HG03159 (cell line): ENCODE measurements around the gene GDNF.
"Not testable (repeated sequence)": the region's sequence is repeated elsewhere in the genome, so short reads cannot be mapped to it uniquely, and the experiment has no call there.

Source experiments
- ATAC-seq: cut with Tn5 transposase; IDR thresholded peaks from one replicate; pipeline ENCODE4 v1.9.1; 2021; ENCODE audit warnings: mild to moderate bottlenecking, moderate library complexity; ENCODE audit not compliant: unreplicated experiment

The GDNF gene

DNA sequence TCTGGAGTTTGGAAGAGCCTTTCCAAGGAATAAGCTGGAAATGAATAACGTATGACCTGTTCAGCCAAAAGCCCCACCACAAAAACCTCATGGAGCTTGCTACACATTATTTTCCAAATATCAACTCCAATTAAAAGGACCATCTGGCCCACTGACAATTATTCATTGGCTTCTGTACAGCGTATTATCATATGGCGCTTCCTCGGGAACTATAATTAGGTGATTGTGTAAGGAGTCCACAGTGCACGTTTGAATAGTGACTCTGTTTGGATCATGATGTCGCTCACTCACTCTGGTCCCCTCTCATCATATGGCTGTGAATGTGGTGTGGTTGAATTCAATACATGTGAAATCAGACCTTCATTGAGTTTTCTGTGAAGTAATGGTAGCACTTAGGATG is 52.1 kb downstream of the GDNF start:
- ATAC-seq = no peak

GRCh38 chr5:37786862-37787519 is 52.9 kb downstream of the GDNF start:
- ATAC-seq = no peak

- ATAC-seq = no peak
These were observed 53.4 kb downstream of the GDNF start for GRCh38 chr5:37786416-37786815.

DNA sequence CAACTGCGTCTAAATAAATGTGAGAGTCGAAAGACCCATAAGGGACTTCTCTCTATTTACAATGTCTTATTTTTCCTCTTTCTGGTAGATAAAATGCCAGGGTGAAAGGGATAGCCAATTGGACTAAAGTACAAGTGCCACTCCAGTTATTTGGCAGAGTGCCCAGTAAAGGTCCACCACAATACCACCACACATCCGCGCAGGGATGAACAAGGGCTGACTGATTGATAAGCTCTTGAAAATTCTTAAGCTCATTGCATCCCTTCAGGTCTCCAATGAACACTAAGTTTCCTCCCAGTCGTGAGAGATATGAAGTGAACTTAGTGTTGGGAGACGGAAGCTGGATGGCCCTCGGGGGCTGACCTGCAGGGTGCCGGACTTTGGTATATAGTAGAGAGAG is 58.4 kb downstream of the GDNF start:
- ATAC-seq = not testable (repeated sequence)

DNA sequence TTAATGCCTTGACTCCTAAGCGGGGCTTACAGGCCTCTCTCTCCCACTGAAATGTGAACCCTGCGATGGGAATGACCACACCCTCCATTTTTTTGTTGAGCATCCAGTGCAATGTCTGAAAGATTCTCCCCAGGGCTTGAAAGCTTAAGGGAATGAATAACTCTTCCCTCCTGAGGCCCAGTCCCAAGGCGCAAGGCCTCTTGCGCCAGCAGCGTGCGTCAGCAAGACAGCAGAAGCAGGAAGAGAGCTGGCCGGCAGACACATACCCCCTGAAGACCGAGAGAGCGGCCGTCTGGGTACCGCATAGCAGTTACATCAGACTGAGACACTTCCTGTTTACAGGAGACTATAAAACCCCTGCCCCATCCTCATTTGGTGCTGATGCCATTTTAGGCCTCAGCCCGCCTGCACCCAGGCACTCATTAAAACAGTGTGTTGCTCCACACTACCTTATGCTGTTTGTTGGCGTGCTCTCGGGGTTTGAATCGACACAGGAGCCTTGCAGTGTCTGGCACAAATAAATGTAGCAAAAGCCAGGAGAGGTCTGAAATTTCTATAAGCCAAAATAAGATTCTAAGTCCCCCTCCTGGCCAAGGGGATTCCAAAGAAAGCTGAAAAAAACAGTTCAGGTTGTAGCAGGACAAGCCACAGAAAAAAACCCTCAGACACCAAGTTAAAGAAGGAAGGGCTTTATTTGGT is 62.3 kb downstream of the GDNF start:
- ATAC-seq = no peak

- ATAC-seq = no peak
These were observed 63.0 kb downstream of the GDNF start for GRCh38 chr5:37776826-37777225.

- ATAC-seq = no peak
These were observed 64.8 kb downstream of the GDNF start for GRCh38 chr5:37774912-37775483.

DNA sequence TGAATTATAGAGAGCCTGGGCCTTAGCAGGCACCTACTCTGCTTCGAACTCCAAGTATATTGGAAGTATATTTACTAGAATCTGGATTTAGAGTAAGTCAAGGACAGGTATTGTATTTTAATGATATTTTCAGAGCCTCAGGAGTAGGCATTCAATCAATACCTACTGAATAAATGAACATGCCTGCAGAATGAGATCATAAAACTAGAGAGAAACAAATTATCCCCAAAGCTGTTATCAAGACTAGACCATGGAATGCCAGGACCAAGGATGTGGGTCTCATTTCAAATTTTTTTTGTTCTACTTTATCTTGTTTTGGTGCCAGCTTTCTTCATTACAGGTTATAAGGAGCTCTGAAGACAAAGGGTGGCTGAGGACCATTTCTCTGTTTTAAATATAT is 66.0 kb downstream of the GDNF start:
- ATAC-seq = no peak

GRCh38 chr5:37772255-37772654 is 67.6 kb downstream of the GDNF start:
- ATAC-seq = no peak

DNA sequence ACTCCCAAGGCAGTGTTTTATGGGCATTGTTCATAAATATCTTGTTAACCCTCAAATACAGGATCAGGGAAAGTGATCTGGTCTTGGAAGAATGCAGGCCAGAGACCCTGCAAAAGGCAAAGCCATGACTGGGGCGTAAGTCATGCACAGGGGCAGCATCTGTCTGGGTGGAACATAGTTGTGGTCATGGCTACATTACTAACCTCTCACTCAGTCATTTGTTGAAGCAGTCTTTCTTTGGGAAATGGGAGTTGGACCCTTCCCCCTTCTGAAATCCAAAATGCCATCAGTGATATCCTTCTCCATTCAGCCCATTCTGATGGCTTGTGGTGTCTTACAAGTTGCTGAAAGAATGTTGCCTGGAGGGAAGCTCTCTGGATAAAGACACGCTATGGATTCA is 68.1 kb downstream of the GDNF start:
- ATAC-seq = no peak

DNA sequence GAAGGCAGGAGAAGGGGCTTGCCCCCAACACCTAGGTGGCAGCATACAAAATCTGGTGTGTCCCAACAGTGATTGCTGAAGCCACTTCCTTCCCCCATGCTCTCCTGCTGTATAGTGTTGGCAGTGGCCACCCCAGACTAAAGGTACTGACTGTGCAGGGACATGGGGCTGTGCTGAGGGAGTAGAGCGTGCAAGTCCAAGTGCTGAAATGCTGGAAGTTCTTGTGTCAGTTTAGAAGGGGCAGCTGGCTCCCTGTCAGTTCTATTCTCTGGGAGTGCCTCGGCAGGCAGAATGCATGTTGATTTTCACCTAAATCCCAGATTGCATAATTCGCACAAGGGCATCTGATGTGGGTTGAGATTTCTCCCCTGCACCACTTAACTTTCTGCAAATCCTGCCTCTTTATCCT is 68.6 kb downstream of the GDNF start:
- no peak for ATAC-seq

GRCh38 chr5:37770786-37771185 is 69.1 kb downstream of the GDNF start:
- no peak for ATAC-seq

DNA sequence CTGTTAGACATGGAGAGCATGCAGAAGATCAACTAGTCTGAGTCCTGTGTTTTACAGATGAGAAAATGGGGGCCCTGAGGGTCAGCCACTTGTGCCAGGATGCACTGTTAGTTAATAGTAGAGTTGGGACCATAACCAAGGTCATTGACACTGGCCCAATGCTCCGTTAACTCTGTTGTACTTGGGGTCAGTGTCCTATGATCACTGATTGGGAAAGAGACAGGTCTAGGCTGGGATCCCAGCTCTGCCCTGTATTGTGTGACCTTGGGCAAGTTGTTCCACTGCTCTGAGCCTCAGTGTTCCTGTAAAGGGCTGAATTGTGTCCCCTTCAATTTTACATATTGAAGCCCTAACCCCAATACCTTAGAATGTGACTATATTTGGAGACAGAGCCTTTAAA is 70.0 kb downstream of the GDNF start:
- no peak for ATAC-seq

DNA sequence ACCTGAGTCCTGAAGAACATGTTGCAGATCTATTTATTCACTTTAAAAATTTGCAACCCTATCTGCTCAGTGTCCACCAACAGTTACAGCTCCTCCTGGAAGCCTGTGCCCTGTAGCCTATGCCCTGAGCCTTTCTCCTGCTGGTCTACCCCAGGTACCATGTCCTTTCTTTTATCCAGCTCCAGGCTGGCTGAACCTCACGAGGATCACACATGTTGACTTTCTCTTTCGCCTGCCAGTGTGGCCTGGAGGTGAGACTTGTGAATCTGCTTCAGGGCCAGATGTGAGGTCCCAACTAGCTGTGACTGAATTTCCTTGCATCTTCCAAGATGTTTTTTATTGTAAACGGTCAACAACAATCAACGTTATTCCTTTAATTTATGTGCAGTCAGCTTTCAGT is 70.7 kb downstream of the GDNF start:
- no peak for ATAC-seq

DNA sequence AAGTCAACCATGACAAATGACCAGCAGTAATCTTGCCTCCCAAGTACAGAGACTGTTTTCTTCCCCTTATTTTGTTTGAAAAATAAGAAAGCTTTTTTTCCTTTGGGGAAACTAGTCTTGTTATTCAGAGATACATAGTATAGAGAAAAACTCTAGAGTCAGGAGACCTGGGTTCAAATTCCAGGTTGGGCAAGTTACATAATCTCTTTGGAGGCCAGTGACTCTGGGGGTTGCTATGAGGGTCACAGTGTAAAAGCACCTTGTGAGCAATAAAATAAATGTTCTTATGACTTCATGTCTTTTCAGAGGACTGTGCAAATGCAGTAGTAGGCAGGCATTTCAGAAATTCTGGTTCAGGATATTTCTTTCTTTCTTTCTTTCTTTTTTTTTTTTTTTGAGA is 71.5 kb downstream of the GDNF start:
- ATAC-seq = no peak

GRCh38 chr5:37767961-37768360 is 71.9 kb downstream of the GDNF start:
- ATAC-seq = no peak

GRCh38 chr5:37767251-37767650 is 72.6 kb downstream of the GDNF start:
- ATAC-seq = no peak
